IMR-90 (cell line): ENCODE data around the gene CD79A. TPM values are rescaled to one million over a fixed set of nuclear protein-coding genes. Genes with fewer than 3 reads are reported as not detected.

ENCODE experiments used
- ATAC-seq: fragments of 200-7000 bp; cut with Tn5 transposase; 2 replicates; pipeline ENCODE4 v1.9.1; 2020; ENCODE audit warnings: low read depth, mild to moderate bottlenecking, moderate library complexity
- BruUV-seq: library from RNA; stranded (reverse); fragments of 400-500 nt; replicated peaks from 2 replicates; lab custom pipeline; 2021; lab: Mats Ljungman, UMichigan
- CTCF ChIA-PET: fragments of 300-600 bp; formaldehyde crosslinking; extraction: SDS; loops from one replicate; lab custom pipeline; 2021; ENCODE audit warnings: antibody characterized with exemption; lab: Yijun Ruan, JAX
- POLR2A ChIA-PET: fragments of 300-600 bp; sonication (Branson Sonifier 250); formaldehyde crosslinking; loops from one replicate; lab custom pipeline; 2022; ENCODE audit warnings: antibody characterized with exemption; ENCODE audit not compliant: unreplicated experiment; lab: Charles Lee
- DNase-seq: peaks from one replicate; pipeline ENCODE4 v3.0.0; 2013
- H2AFZ ChIP-seq: replicated peaks from 2 replicates; pipeline ENCODE3; 2013; ENCODE audit warnings: low read length, mild to moderate bottlenecking; ENCODE audit not compliant: poor library complexity
- H2AK5ac ChIP-seq: 2 replicates; pipeline ENCODE4 v1.6.1; 2013; ENCODE audit warnings: low read depth, low read length, inconsistent platforms
- H2AK9ac ChIP-seq: replicated peaks from 2 replicates; pipeline ENCODE3; 2013; ENCODE audit warnings: mild to moderate bottlenecking, low read depth, low read length, moderate library complexity; ENCODE audit not compliant: poor library complexity
- H2BK120ac ChIP-seq: 2 replicates; pipeline ENCODE4 v1.6.1; 2013; ENCODE audit warnings: low read depth, low read length, inconsistent platforms
- H2BK15ac ChIP-seq: 3 replicates; pipeline ENCODE4 v1.6.1; 2013; ENCODE audit warnings: low read depth, low read length, inconsistent platforms
- H2BK20ac ChIP-seq: 2 replicates; pipeline ENCODE4 v1.6.1; 2013; ENCODE audit warnings: low read depth, mild to moderate bottlenecking, inconsistent platforms, low read length, moderate library complexity
- H2BK5ac ChIP-seq: 2 replicates; pipeline ENCODE4 v1.6.1; 2013; ENCODE audit warnings: mild to moderate bottlenecking, low read depth, low read length, inconsistent platforms; ENCODE audit not compliant: poor library complexity, severe bottlenecking
- H3K14ac ChIP-seq: replicated peaks from 2 replicates; pipeline ENCODE4 v1.6.1; 2013; ENCODE audit warnings: low read depth, low read length, inconsistent platforms
- H3K18ac ChIP-seq: 2 replicates; pipeline ENCODE4 v1.6.1; 2013; ENCODE audit warnings: low read depth, low read length, control low read depth
- H3K23ac ChIP-seq: 2 replicates; pipeline ENCODE4 v1.6.1; 2013; ENCODE audit warnings: low read depth, low read length, inconsistent platforms
- H3K27ac ChIP-seq: 2 replicates; pipeline ENCODE4 v1.5.1; 2013; ENCODE audit warnings: mild to moderate bottlenecking, control low read depth, low read length; ENCODE audit not compliant: insufficient read depth
- H3K27me3 ChIP-seq: 2 replicates; pipeline ENCODE4 v1.6.1; 2013; ENCODE audit warnings: low read length; ENCODE audit not compliant: control insufficient read depth, insufficient read depth
- H3K36me3 ChIP-seq: 2 replicates; pipeline ENCODE4 v1.6.1; 2013; ENCODE audit warnings: low read length, mixed read lengths; ENCODE audit not compliant: control insufficient read depth, insufficient read depth
- H3K4ac ChIP-seq: 2 replicates; pipeline ENCODE4 v1.6.1; 2013; ENCODE audit warnings: low read depth, low read length, inconsistent platforms
- H3K4me1 ChIP-seq: 2 replicates; pipeline ENCODE4 v1.6.1; 2013; ENCODE audit warnings: low read length, mixed read lengths; ENCODE audit not compliant: control insufficient read depth, insufficient read depth
- H3K4me2 ChIP-seq: 2 replicates; pipeline ENCODE4 v1.6.1; 2013; ENCODE audit warnings: low read depth, mild to moderate bottlenecking, control low read depth, low read length, moderate library complexity
- H3K4me3 ChIP-seq: 2 replicates; pipeline ENCODE4 v1.5.1; 2013; ENCODE audit warnings: low read depth, mild to moderate bottlenecking, control low read depth, low read length, moderate library complexity; ENCODE audit not compliant: insufficient read depth
- H3K56ac ChIP-seq: 2 replicates; pipeline ENCODE4 v1.6.1; 2013; ENCODE audit warnings: low read length, inconsistent platforms; ENCODE audit not compliant: insufficient read depth; ENCODE audit errors: extremely low read depth
- H3K79me1 ChIP-seq, 2 experiments: 2 replicates each; pipeline ENCODE4 v1.6.1; 2013; ENCODE audit warnings: low read length in 2 of 2, inconsistent platforms in 1 of 2, low read depth in 1 of 2
- H3K9ac ChIP-seq: 2 replicates; pipeline ENCODE4 v1.6.1; 2013; ENCODE audit warnings: low read depth, low read length, control low read depth
- H3K9me1 ChIP-seq: 2 replicates; pipeline ENCODE4 v1.6.1; 2013; ENCODE audit warnings: low read length, inconsistent platforms; ENCODE audit not compliant: insufficient read depth
- H3K9me3 ChIP-seq: 2 replicates; pipeline ENCODE4 v1.6.1; 2013; ENCODE audit warnings: low read length; ENCODE audit not compliant: control insufficient read depth, insufficient read depth
- H4K20me1 ChIP-seq: 2 replicates; pipeline ENCODE4 v1.6.1; 2013; ENCODE audit warnings: low read length, inconsistent platforms; ENCODE audit not compliant: insufficient read depth
- H4K5ac ChIP-seq: 2 replicates; pipeline ENCODE4 v1.6.1; 2013; ENCODE audit warnings: mild to moderate bottlenecking, low read depth, low read length, control low read depth
- H4K8ac ChIP-seq, 2 experiments: 2 replicates each; pipeline ENCODE4 v1.6.1; 2013; ENCODE audit warnings: low read depth in 2 of 2, low read length in 2 of 2, control low read depth in 1 of 2, inconsistent platforms in 1 of 2
- H4K91ac ChIP-seq: 2 replicates; pipeline ENCODE4 v1.6.1; 2013; ENCODE audit warnings: low read depth, low read length, inconsistent platforms; ENCODE audit not compliant: insufficient read depth
- CEBPB ChIP-seq: IDR thresholded peaks from 2 replicates; pipeline ENCODE4 v1.6.1; 2012; ENCODE audit warnings: low read depth, low read length, improper control_type of control experiment
- MAFK ChIP-seq: IDR thresholded peaks from 2 replicates; pipeline ENCODE4 v1.6.1; 2012; ENCODE audit warnings: low read depth, low read length, improper control_type of control experiment
- NFE2L2 ChIP-seq: fragments of 150-350 bp; IDR thresholded peaks from 2 replicates; pipeline ENCODE4 v1.6.1; 2016; ENCODE audit warnings: low read depth, mild to moderate bottlenecking, low read length
- RAD21 ChIP-seq: IDR thresholded peaks from 2 replicates; pipeline ENCODE4 v1.6.1; 2012; ENCODE audit warnings: low read length, improper control_type of control experiment
- RCOR1 ChIP-seq: IDR thresholded peaks from 2 replicates; pipeline ENCODE4 v1.6.1; 2012; ENCODE audit warnings: mild to moderate bottlenecking, low read length, improper control_type of control experiment; ENCODE audit not compliant: insufficient replicate concordance
- WGBS, 2 experiments: methylation state at CpG; one replicate each; pipeline versions ENCODE4 v1.1.5 to v1.1.7; 2013; ENCODE audit warnings: missing lambda C conversion rate in 2 of 2; ENCODE audit not compliant: insufficient read length in 1 of 2; ENCODE audit errors: extremely low coverage in 2 of 2; 5-methylcytosine and 5-hydroxymethylcytosine counted together
- dilution Hi-C: fragments of 300-500 bp; cut with HindIII; formaldehyde crosslinking; loops from one replicate; pipeline ENCODE4 v1.14.3; 2018; ENCODE audit warnings: low sequenced_read_pairs; ENCODE audit not compliant: unreplicated experiment
- in situ Hi-C: fragments of 300-500 bp; cut with MboI; formaldehyde crosslinking; loops from 3 replicates; pipeline ENCODE4 v1.14.3; 2019; ENCODE audit warnings: low sequenced_read_pairs, inconsistent platforms, mixed read lengths
- intact Hi-C: fragments of 100-400 bp; cut with micrococcal nuclease; formaldehyde crosslinking; loops from 2 replicates; pipeline ENCODE4 v1.10.0; 2022
- polyA plus RNA-seq, 3 experiments: library from polyadenylated mRNA; depleted of rRNA; stranded (reverse); fragments of >200 nt; gene quantifications; 2 replicates each; pipeline ENCODE4 v1.2.3, GENCODE V29; 2012; ENCODE audit warnings: low replicate concordance in 1 of 3
- total RNA-seq: library from RNA; depleted of rRNA; stranded (reverse); fragments of >200 nt; gene quantifications from 2 replicates; pipeline ENCODE4 v1.2.3, GENCODE V29; 2012
- TF ChIP-seq, protein P1 (sequence below): fragments of 150-350 bp; IDR thresholded peaks from 2 replicates; pipeline ENCODE4 v1.6.1; 2017; ENCODE audit warnings: mild to moderate bottlenecking, antibody characterized with exemption, low read length, low read depth

The CD79A gene
- total and polyA plus RNA-seq, 2 of the 4 experiments (the other 2 are of a cell fraction): 0.19 TPM; not detected in 1

DNA sequence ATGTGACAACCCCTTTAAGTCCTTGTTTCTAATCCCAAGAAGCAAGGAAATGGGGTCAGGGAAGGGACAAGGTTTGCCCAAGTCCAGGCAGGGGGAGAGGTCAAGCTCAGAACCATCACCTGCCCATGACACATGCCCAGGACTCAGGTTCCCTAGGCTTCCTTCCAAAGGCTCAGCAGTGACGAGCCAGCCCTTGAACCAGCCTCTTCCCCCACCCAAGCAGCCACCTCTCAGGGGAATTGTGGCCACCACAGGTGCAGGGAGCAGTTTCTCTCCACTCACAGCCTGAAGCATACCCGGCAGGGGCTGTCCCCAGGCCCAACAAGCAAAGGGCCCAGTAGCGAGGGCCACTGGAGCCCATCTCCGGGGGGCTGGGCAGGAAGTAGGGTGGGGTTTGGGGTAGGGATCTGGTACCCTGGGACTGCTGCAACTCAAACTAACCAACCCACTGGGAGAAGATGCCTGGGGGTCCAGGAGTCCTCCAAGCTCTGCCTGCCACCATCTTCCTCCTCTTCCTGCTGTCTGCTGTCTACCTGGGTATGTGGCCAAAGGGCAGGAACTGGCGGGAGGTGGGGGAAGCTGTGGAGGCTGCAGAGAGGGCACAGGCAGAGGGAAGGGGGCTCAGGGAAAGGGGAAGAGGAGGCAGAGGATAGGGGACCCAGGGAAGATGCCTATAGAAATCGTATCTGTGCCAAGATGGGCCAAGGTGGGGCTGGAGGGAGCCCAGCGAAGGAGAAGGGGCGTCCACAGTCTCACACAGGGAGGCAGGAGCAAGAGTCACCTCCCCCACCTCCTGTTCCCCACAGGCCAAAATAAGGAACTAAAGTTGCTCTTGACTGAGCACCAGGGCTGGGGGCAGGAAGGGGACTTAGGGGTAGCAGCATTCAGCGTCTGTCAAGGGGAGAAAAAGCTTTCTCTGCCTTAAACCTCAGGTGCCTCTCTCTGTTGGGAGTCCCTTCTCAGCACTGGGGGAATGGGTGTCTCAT is at the start of gene CD79A (continued):
- TF ChIP-seq CEBPB: no peak
- TF ChIP-seq, protein P1, sequence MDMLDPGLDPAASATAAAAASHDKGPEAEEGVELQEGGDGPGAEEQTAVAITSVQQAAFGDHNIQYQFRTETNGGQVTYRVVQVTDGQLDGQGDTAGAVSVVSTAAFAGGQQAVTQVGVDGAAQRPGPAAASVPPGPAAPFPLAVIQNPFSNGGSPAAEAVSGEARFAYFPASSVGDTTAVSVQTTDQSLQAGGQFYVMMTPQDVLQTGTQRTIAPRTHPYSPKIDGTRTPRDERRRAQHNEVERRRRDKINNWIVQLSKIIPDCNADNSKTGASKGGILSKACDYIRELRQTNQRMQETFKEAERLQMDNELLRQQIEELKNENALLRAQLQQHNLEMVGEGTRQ: no peak

DNA sequence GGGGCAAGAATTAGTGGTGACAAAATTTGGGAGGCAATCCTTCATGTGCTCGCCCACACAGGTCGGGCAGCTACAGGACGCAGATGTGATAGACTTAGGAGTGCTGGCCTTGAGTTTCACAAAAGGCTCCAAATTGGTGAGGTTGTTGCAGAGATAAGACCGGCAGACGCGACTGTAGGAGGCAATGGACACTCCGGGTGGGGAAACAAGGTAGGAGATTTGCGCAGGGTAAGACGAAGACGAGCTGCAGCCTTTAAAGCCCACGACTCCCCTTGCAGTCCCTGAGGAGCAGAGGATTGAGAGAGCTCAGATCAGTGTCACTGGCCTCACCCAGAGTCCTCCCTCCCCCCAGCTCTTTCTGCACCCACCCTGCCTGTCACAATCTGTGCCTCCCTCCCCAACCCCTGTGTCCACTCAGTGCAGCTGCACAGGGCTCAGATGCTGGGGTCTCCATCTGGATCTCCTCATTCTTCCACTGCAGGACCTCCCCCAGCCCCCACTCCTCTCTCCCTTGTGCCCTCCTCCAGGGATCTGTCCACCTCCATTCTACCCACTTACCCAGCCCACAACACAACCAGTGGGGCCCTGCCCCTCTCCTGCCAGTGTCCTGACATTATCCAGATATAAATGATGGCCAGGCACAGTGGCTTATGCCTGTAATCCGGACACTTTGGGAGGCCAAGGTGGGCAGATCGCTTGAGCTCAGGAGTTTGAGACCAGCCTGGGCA is 38.9 kb upstream of the CD79A start:
- Histone ChIP-seq H3K56ac (no peak overlapping the region), H2BK20ac (no peak overlapping the region), H3K18ac (no peak overlapping the region), H2BK15ac (no peak overlapping the region), H3K9ac (no peak overlapping the region), H3K27me3 (peaks cover 13% of the 10 kb centered on the region), H3K4me3 (no peak overlapping the region), H2AK5ac (no peak overlapping the region), H3K14ac (no peak overlapping the region), H4K8ac (no peak overlapping the region), H3K27ac (no peak overlapping the region), H4K91ac (no peak overlapping the region), H4K5ac (no peak overlapping the region), H3K9me3 (no peaks in the 10 kb centered on the region), H2BK120ac (no peak overlapping the region), H4K20me1 (no peaks in the 10 kb centered on the region), H2AFZ (no peak overlapping the region), H3K23ac (no peak overlapping the region), H3K4me1 (no peaks in the 10 kb centered on the region), H3K36me3 (no peaks in the 10 kb centered on the region), H3K4ac (no peak overlapping the region), H2BK5ac (no peak overlapping the region), H2AK9ac (no peak overlapping the region), H3K9me1 (no peaks in the 10 kb centered on the region), H3K79me1 (no peaks in the 10 kb centered on the region), H3K4me2 (no peak overlapping the region)
- POLR2A ChIA-PET: no interaction called here
- intact Hi-C loops: no loop called here
- ATAC-seq: no peak
- in situ Hi-C loops: no loop called here
- WGBS, 2 experiments: 65% methylated on average over 4 of the region's 13 CpGs; no CpG with 5 or more reads in 1 of the 2 experiments
- no TSS peak for BruUV-seq
- TF ChIP-seq RAD21 (no peak), RCOR1 (no peak), MAFK (no peak), NFE2L2 (no peak)
- dilution Hi-C loops: no loop called here
- DNase-seq: no peak
- CTCF ChIA-PET: no interaction called here
